ENCODE results near the gene ACOT2.
"Not testable (repeated sequence)": the region's sequence is repeated elsewhere in the genome, so short reads cannot be mapped to it uniquely, and the experiment has no call there.

The ACOT2 gene

GRCh38 chr14:73567951-73568885 lies 795 bp upstream of the ACOT2 start:
- no peak for DNase-seq (ENCODE audit: low read depth in 2 of 2)

- DNase-seq (ENCODE audit: low read depth in 2 of 2): not testable (repeated sequence)
Measured at GRCh38 chr14:73568886-73569184, 178 bp upstream of the ACOT2 start.

GRCh38 chr14:73570913-73571312 lies 1.9 kb downstream of the ACOT2 start:
- DNase-seq (ENCODE audit: low read depth in 2 of 2): peak; percentile 38 to 62

- DNase-seq (ENCODE audit: low read depth in 2 of 2): not testable (repeated sequence)
Measured at GRCh38 chr14:73573034-73573433, 4.0 kb downstream of the ACOT2 start.

GRCh38 chr14:73573740-73574139 lies 4.7 kb downstream of the ACOT2 start:
- DNase-seq (ENCODE audit: low read depth in 2 of 2): not testable (repeated sequence)

GRCh38 chr14:73574251-73574650 lies 5.2 kb downstream of the ACOT2 start:
- not testable (repeated sequence) for DNase-seq (ENCODE audit: low read depth in 2 of 2)

GRCh38 chr14:73576391-73576790 lies 7.4 kb downstream of the ACOT2 start:
- DNase-seq (ENCODE audit: low read depth in 2 of 2): no peak

- not testable (repeated sequence) for DNase-seq (ENCODE audit: low read depth in 2 of 2)
Measured at GRCh38 chr14:73577214-73577613, 8.2 kb downstream of the ACOT2 start.

GRCh38 chr14:73582102-73582979 lies 13.3 kb downstream of the ACOT2 start:
- not testable (repeated sequence) for DNase-seq (ENCODE audit: low read depth in 2 of 2)

GRCh38 chr14:73588695-73589094 lies 19.7 kb downstream of the ACOT2 start:
- DNase-seq (ENCODE audit: low read depth in 2 of 2): no peak

GRCh38 chr14:73589116-73589515 lies 20.1 kb downstream of the ACOT2 start:
- no peak for DNase-seq (ENCODE audit: low read depth in 2 of 2)

GRCh38 chr14:73590673-73591004 lies 21.6 kb downstream of the ACOT2 start:
- not testable (repeated sequence) for DNase-seq (ENCODE audit: low read depth in 2 of 2)

GRCh38 chr14:73591690-73592449 lies 22.9 kb downstream of the ACOT2 start, which contains the start of gene ACOT4:
Gene ACOT4, plus strand, starts transcription at chr14:73591873. Its CDS starts 87 bp downstream, at chr14:73591960.
- peak; percentile 43 to 47 for DNase-seq (ENCODE audit: low read depth in 2 of 2)

GRCh38 chr14:73594491-73594890 lies 25.5 kb downstream of the ACOT2 start:
- DNase-seq (ENCODE audit: low read depth in 2 of 2): no peak

GRCh38 chr14:73599499-73599898 lies 30.5 kb downstream of the ACOT2 start:
- DNase-seq (ENCODE audit: low read depth in 2 of 2): no peak

- DNase-seq (ENCODE audit: low read depth in 2 of 2): no peak
Measured at GRCh38 chr14:73602994-73603393, 34.0 kb downstream of the ACOT2 start.

GRCh38 chr14:73606271-73606670 lies 37.3 kb downstream of the ACOT2 start:
- DNase-seq (ENCODE audit: low read depth in 2 of 2): no peak

GRCh38 chr14:73607241-73607640 lies 38.2 kb downstream of the ACOT2 start:
- no peak for DNase-seq (ENCODE audit: low read depth in 2 of 2)

GRCh38 chr14:73610687-73611086 lies 41.7 kb downstream of the ACOT2 start:
- DNase-seq (ENCODE audit: low read depth in 2 of 2): no peak

- peak; percentile 39 to 52 for DNase-seq (ENCODE audit: low read depth in 2 of 2)
Measured at GRCh38 chr14:73612339-73613045, 43.5 kb downstream of the ACOT2 start, which contains the start of gene ACOT6. Gene ACOT6, plus strand, starts transcription at chr14:73612517. Its CDS starts 55 bp downstream, at chr14:73612572.

- no peak for DNase-seq (ENCODE audit: low read depth in 2 of 2)
Measured at GRCh38 chr14:73613046-73613383, 44.0 kb downstream of the ACOT2 start.
